GM21576 (cell line): ENCODE measurements around the gene NEK1.

Source experiments
- ATAC-seq: cut with Tn5 transposase; IDR thresholded peaks from one replicate; pipeline ENCODE4 v1.9.1; 2021; ENCODE audit warnings: mild to moderate bottlenecking, moderate library complexity; ENCODE audit not compliant: unreplicated experiment

The NEK1 gene

DNA sequence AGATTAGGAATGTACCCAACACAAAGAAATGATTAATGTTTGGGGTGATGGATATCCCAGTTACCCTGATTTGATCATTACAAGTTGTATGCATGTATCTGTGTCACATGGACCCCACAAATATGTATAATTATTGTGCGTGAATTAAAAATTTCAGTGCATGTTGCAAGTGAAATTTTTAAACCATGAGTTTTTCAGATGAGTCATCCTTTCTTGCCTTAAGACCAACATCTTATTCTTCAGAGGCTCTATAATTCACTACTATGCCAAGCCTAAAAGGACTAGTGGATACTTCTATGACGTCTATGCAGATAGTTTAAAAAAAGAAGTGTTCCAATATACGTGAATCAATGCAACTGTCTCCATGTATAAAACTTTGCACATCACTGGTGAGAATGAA lies 228.7 kb downstream of the NEK1 start:
- ATAC-seq: no peak

DNA sequence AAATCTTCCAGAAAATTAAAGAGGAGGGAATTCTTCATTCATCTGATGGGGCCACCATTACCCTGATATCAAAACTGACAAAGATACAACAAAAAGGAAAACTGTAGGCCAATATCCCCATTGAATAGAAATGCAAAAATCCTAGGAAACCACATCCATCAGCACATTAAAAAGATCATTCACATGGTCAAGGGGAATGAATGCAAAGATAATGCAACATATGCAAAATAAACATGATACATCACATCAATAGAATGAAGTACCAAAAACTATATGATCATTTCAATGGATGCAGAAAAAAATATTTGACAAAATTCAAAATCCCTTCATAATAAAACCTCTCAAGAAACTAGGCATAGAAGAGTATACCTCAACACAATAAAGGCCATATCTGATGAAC lies 232.7 kb downstream of the NEK1 start:
- no peak for ATAC-seq

DNA sequence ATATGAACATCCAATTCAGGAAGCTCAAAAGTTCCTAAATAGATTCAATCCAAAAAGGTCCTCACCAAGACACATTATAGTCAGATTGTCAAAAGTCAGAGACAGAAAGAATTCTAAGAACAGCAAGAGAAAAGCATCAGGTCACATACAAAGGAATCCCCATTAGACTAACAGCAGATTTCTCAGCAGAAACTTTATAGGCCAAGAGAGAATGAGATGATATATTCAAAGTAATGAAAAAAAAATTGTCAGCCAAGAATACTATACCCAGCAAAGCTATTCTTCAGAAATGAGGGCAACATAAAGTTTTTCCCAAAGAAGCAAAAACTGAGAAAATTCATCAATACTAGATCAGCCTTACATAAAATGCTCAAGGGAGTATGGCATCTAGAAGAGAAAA lies 235.0 kb downstream of the NEK1 start:
- no peak for ATAC-seq

DNA sequence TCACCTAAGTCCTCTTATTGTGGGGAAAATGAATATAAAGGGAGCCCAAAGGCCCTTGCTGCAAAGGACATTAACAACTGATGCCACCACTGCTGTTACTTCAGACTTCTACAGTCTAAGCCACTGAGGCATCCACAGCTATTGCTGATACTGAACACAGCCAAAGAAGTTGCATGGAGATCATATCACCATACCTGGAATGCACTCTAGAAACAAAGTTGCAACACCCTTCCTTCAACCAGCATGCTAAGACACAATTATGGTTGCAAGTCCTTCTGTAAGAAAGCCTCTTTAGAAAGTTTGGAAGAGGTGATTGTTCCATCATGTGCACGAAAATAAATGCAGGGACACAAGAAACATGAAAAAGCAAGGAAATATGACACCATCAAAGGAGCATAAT lies 236.0 kb downstream of the NEK1 start:
- ATAC-seq: no peak

DNA sequence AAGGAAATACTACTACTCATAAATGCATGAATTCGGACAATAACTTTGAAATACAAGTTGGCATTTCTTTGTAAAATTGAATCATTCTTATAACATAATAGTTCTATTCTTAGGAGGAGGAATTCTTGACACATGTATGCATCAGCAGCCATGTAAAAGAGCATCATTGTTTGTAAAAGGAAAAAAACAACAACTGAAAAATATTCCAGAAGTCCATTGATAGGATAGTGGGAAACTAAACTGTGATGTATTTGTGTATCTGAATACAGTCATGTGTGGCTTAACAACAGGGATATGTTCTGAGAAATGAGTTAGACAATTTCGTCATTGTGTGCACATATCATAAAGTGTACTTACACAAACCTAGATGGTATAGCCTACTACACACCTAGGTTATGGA lies 239.6 kb downstream of the NEK1 start:
- no peak for ATAC-seq

DNA sequence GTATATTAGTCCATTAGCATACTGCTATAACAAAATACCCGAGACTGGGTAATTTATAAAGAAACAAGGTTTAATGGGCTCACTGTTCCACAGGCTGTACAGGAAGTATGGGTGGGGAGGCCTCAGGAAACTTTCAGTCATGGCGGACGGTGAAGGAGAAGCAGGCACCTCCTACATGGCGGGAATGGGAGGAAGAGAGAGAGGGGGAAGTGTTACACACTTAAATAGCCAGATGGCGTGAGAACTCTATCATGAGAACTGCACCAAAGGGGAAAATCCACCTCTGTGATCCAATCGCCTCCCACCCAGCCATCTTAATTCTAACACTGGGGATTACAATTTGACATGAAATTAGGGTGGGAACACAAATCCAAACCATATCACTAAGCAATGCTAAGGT lies 242.7 kb downstream of the NEK1 start:
- ATAC-seq: no peak

DNA sequence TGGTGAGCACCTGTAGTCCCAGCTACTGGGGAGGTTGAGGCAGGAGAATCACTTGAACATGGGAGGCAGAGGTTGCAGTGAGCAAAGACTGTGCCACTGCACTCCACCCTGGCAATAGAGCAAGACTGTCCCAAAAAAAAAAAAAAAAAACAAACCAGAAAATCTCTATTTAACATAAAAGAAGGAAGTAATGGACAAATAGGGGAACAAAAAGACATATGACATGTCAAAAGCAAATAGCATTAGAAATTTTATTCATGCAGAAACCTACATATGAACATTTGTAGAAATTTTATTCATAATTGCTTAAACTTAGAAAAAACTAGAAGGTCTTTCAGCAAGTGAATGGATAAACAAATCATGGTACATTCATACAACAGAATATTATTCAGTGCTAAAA lies 244.6 kb downstream of the NEK1 start:
- ATAC-seq: no peak

DNA sequence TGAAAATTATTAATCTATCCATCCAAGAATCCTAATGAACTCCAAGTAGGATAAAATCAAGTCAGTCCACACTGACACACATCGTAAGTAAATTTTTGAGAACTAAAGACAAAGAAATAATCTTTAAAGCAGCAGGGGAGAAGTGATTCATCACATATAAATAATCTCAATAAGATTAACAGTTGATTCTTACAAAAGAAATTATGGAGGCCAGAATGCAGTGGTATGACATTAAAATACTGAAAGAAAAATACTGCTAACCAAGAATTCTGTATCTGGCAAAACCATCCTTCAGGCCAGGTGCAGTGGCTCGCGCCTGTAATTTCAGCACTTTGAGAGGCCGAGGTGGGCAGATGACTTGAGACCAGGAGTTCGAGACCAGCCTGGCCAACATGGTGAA lies 245.6 kb downstream of the NEK1 start:
- no peak for ATAC-seq

DNA sequence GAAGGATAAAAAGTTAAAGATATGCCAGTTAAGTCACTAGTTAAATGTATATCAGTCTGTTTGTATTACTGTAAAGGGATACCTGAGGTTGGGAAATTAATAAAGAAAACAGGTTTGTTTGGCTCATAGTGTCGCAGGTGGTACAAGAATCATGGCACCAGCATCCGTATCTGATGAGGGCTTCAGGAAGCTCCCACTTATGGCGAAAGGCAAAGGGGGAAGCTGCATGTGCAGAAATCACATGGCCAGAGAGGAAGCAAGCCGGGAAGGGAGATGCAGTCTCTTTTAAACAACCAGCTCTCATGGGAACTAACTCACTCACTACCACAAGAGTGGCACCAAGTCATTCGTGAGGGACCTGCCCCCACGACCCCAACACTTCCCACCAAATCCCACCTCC lies 249.8 kb downstream of the NEK1 start:
- ATAC-seq: no peak

DNA sequence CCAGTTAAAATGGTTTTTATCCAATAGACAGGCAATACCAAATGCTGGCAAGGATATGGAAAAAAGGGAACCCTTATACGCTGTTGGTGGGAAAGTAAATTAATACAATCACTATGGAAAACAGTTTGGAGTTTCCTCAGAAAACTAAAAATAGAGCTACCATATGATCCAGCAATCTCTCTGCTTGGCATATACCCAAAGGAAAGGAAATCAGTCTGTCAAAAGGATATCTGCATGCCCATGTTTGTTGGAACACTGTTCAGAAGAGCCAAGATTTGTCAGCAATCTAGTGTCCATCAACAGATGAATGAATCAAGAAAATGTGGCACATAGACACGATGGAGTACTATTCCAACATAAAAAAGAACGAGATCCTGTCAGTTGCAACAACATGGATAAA lies 250.6 kb downstream of the NEK1 start:
- ATAC-seq: no peak

DNA sequence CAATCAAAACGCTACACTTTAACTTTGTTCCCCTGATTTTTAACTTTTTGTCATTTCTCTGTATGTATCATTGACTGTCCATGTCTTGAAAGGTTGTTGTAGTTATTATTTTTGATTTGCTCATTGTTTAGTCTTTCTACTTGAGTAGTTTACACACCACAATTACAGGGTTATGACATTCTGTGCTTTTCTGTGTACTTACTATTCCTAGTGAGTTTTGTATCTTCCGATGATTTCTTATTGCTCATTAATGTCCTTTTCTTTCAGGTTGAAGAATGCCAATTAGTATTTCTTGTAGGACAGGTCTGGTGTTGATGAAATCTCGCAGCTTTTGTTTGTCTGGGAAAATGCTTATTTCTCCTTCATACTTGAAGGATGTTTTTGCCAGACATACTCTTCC lies 252.4 kb downstream of the NEK1 start:
- no peak for ATAC-seq

DNA sequence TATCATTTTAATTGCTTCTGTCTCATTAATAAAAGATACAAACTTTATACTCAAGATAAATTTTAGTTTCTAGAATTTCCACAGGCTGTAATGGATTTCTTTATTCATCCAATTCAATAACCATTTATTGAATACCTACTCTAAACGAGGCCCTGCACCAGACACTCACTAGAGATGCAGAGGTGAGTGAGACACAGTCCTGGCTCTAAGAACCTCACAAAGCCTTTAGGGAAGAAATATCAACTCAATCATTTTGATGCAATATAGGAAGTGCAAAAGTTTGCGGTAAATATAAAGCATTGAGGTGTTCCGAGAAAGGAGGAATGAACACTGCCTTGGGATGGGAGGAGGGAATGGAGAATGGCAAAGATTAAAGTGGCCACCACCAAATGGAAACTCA lies 260.0 kb downstream of the NEK1 start:
- ATAC-seq: no peak

DNA sequence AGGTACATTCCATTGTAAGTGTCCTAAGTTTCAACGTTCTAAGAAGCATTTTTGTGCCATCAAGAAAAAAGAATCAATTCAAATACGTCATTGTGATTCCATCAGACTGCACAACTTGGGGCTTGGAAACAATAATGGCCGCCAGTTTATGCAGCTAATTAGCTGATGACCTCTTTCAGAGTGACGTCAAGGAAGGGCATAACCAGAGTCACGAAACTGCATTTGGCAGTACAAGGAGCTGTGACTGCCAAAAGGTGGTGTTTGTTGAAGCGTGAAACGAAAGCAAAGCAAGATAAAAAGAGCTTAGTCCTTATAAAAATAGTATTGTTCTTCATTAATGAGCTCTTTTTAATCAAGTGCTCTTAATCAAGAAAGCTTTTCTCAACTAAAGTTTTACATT lies 260.5 kb downstream of the NEK1 start:
- ATAC-seq: no peak

DNA sequence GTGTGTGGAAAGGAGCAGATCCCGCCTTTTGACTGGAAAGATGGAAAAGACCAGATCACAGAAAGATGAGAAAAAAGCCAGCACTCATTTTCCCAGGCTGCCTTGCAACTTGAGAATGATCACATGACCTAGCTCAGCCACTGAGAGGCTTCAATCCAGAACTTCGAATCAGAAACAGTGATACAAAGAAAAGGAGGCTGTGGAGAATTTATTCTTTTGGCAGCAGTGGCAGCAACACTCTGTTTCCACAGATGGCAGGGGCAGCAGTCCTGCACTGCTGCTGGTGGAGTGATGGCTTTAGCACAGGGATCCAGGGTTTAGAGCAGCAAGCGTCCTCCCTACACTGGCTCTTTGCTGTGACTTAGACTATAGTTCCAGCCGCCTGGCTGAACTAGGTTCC lies 263.8 kb downstream of the NEK1 start:
- no peak for ATAC-seq

DNA sequence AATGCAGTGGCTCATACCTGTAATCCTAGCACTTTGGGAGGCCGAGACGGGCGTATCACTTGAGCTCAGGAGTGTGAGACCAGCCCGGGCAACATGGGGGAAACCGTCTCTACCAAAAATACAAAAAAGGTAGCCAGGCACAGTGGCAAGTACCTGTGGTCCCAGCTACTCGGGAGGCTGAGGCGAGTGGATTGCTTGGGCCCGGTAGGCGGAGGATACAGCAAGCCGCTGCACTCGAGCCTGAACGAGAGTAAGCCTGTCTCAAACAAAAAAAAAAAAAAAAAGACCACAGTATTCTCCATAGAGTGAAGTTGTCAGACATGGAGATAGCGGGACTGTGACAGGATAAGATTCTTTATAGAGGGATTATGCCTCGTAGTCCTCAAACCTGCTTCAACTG lies 265.5 kb downstream of the NEK1 start:
- no peak for ATAC-seq

DNA sequence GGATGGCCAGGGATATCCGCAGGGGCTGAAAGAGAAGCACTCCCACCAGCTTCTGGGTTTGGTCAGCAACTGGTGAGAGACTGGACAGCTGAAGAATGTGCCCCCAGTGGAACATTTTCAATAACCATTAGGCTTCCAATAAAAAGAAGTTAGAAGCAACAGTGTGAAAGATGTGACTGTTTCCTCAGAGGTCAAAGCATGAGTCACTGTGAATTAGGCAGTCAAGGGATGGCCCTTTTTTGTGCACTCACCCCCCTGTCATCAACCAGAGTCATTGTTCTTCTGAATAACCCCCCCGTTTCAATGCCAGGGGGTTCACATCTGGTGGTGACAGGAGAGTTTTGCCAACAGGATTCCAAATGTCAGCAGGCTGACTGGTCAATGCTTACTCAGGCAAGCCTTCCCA lies 267.1 kb downstream of the NEK1 start:
- no peak for ATAC-seq
